HuH-7.5 (cell line): ENCODE results near the gene SLC9A1.

ENCODE experiments used
- DNase-seq: peaks from one replicate; pipeline ENCODE4 v3.0.0; 2011; ENCODE audit warnings: low spot score

The SLC9A1 gene

GRCh38 chr1:27150641-27151040 lies 4.3 kb downstream of the SLC9A1 start:
- no peak for DNase-seq

GRCh38 chr1:27150183-27150582 lies 4.7 kb downstream of the SLC9A1 start:
- no peak for DNase-seq

GRCh38 chr1:27149762-27150113 lies 5.2 kb downstream of the SLC9A1 start:
- DNase-seq = no peak

GRCh38 chr1:27149084-27149761 lies 5.7 kb downstream of the SLC9A1 start:
- no peak for DNase-seq

- DNase-seq = no peak
Observed at GRCh38 chr1:27148591-27148990, 6.3 kb downstream of the SLC9A1 start.

GRCh38 chr1:27147842-27148518 lies 6.9 kb downstream of the SLC9A1 start:
- DNase-seq = no peak

GRCh38 chr1:27145934-27146354 lies 9.0 kb downstream of the SLC9A1 start:
- no peak for DNase-seq

- no peak for DNase-seq
Observed at GRCh38 chr1:27144920-27145661, 9.8 kb downstream of the SLC9A1 start.

GRCh38 chr1:27144049-27144748 lies 10.7 kb downstream of the SLC9A1 start:
- no peak for DNase-seq

GRCh38 chr1:27143401-27143800 lies 11.5 kb downstream of the SLC9A1 start:
- DNase-seq = no peak

- DNase-seq = no peak
Observed at GRCh38 chr1:27142464-27142863, 12.5 kb downstream of the SLC9A1 start.

- no peak for DNase-seq
Observed at GRCh38 chr1:27141266-27142003, 13.5 kb downstream of the SLC9A1 start.

- no peak for DNase-seq
Observed at GRCh38 chr1:27139980-27140379, 14.9 kb downstream of the SLC9A1 start.

GRCh38 chr1:27138927-27139326 lies 16.0 kb downstream of the SLC9A1 start:
- no peak for DNase-seq

- DNase-seq = no peak
Observed at GRCh38 chr1:27138368-27138767, 16.6 kb downstream of the SLC9A1 start.

GRCh38 chr1:27137544-27138075 lies 17.3 kb downstream of the SLC9A1 start:
- no peak for DNase-seq

- DNase-seq = no peak
Observed at GRCh38 chr1:27136998-27137542, 17.9 kb downstream of the SLC9A1 start.

- DNase-seq = no peak
Observed at GRCh38 chr1:27136236-27136551, 18.7 kb downstream of the SLC9A1 start.

GRCh38 chr1:27135541-27136235 lies 19.2 kb downstream of the SLC9A1 start:
- DNase-seq = no peak

- DNase-seq = no peak
Observed at GRCh38 chr1:27133991-27134390, 20.9 kb downstream of the SLC9A1 start.

- DNase-seq = no peak
Observed at GRCh38 chr1:27133158-27133557, 21.8 kb downstream of the SLC9A1 start.
